ENCODE data around the gene SLC35B1.

- TF ChIP-seq CTCF (IDR thresholded peaks at IDR 0.05; ENCODE audit: low read depth, low read length) (no peak), MYC (IDR thresholded peaks at IDR 0.05; ENCODE audit: low read depth, low read length) (no peak), MAX (IDR thresholded peaks at IDR 0.05; ENCODE audit: low read depth, low read length) (no peak)
Observed at GRCh38 chr17:49757151-49757777, 49.5 kb upstream of the SLC35B1 start.
